Naive thymus-derived CD8-positive, alpha-beta T cell (primary cell): ENCODE measurements around the gene BRIP1. TPM values are rescaled to one million over a fixed set of nuclear protein-coding genes. Genes with fewer than 3 reads are reported as not detected.
"Not testable (repeated sequence)": the region's sequence is repeated elsewhere in the genome, so short reads cannot be mapped to it uniquely, and the experiment has no call there.

ENCODE experiments used
- ATAC-seq, 2 donors: fragments of 150-1000 bp; cut with Tn5 transposase in 1 of 2; sonication (Bioruptor Pico), chemical (Tn5 transposase) in 1 of 2; 1 replicate in 1 of 2; 2 replicates in 1 of 2; pipeline ENCODE4 v1.10.0; 2021; ENCODE audit warnings: mild to moderate bottlenecking in 2 of 2, moderate library complexity in 2 of 2
- POLR2A ChIA-PET: fragments of 350-600 bp; sonication (Branson Sonifier 250); formaldehyde crosslinking; loops from one replicate; lab custom pipeline; 2021; ENCODE audit warnings: antibody characterized with exemption; lab: Charles Lee
- DNase-seq, 10 donors: peaks; one replicate each; pipeline versions ENCODE4 v3.0.0 to v3.0.0-alpha.2; 2020 to 2022
- H3K27ac Mint-ChIP-seq, 10 donors: one replicate each; pipeline ENCODE4 v1.8.0; 2020 to 2022; ENCODE audit warnings: mild to moderate bottlenecking in 10 of 10, mixed read lengths in 10 of 10, moderate library complexity in 4 of 10, inconsistent platforms in 1 of 10
- H3K27me3 Mint-ChIP-seq, 5 donors: one replicate each; pipeline ENCODE4 v1.8.0; 2021 to 2022; ENCODE audit warnings: mixed read lengths in 5 of 5
- H3K36me3 Mint-ChIP-seq, 3 donors: one replicate each; pipeline ENCODE4 v1.8.0; 2020 to 2022; ENCODE audit warnings: mixed read lengths in 3 of 3, mild to moderate bottlenecking in 2 of 3, inconsistent platforms in 1 of 3
- H3K4me1 Mint-ChIP-seq, 4 donors: one replicate each; pipeline ENCODE4 v1.8.0; 2021 to 2022; ENCODE audit warnings: mixed read lengths in 4 of 4
- H3K4me3 Mint-ChIP-seq, 10 donors: one replicate each; pipeline ENCODE4 v1.8.0; 2020 to 2022; ENCODE audit warnings: mild to moderate bottlenecking in 10 of 10, mixed read lengths in 10 of 10, moderate library complexity in 6 of 10, inconsistent platforms in 1 of 10
- H3K9me3 Mint-ChIP-seq, 9 donors: one replicate each; pipeline ENCODE4 v1.8.0; 2020 to 2022; ENCODE audit warnings: mixed read lengths in 9 of 9, mild to moderate bottlenecking in 3 of 9, inconsistent platforms in 1 of 9, moderate library complexity in 1 of 9
- polyA plus RNA-seq, 3 donors: library from polyadenylated mRNA; unstranded; fragments of 300-500 nt; fragmentation: Illumina TruSeq; gene quantifications; one replicate each; pipeline ENCODE4 v1.2.3, GENCODE V29; 2021
- total RNA-seq, 8 experiments: library from RNA in 2 of 8; stranded (reverse) in 2 of 8; gene quantifications; one replicate each; pipeline ENCODE4 v1.2.3 and lab custom pipeline; 2021 to 2026

The BRIP1 gene
- total and polyA plus RNA-seq, 5 experiments from 2014 or later, result 0.46 to 0.77 (median 0.74) TPM; not detected in 1

DNA sequence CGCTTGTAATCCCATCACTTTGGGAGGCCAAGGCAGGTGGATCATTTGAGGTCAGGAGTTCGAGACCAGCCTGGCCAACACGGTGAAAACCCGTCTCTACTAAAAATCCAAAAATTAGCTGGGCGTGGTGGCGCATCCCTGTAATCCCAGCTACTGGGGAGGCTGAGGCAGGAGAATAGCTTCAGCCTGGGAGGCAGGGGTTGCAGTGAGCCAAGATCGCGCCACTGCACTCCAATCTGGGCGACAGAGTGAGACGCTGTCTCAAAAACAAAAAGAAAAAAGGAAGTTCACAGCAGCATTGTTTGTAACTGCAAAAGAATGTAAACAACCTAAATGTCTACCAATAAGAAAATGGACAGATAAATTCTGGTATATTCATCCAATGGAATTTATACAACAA, 2.9 kb downstream of the BRIP1 start:
- H3K9me3 Mint-ChIP-seq, H3K4me3 Mint-ChIP-seq: not testable (repeated sequence)

DNA sequence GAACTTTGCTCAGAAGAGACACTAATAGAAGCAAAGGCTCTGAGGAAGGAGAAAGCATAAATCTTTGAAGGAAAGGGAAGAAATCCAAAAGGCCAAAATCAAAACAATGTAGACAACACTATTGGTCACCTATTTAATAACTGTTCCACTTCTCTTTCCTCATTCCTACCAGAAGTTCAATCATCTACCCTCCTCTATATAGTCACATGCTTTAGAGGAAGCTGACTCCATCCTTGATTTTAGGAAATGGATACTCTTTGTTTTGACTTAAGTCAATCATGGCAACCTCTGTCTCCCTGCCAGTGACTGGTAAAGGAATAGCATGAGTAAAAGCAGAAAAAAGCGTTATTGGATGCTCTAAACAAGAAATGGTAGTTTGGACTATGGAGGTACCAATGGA, 7.3 kb downstream of the BRIP1 start:
- Mint-ChIP-seq H3K4me1 (no peaks in the 10 kb centered on the region), H3K36me3 (peaks cover 0 to 2% (median 0%) of the 10 kb centered on the region in 3 donors), H3K27ac (no peak overlapping the region), H3K27me3 (no peaks in the 10 kb centered on the region), H3K4me3 (no peak overlapping the region), H3K9me3 (no peaks in the 10 kb centered on the region)
- ATAC-seq (no peak), DNase-seq (no peak)
- POLR2A ChIA-PET, result interaction anchor here (0.7 kb wide), 1 partner anchor 93 kb away, joined by 3 read pairs; no protein-coding TSS in a partner anchor

More for the DNA sequence above, 2.9 kb downstream of the BRIP1 start:
- POLR2A ChIA-PET, H3K27me3 Mint-ChIP-seq, DNase-seq, H3K27ac Mint-ChIP-seq, ATAC-seq, H3K36me3 Mint-ChIP-seq: not testable (repeated sequence)
- peaks cover 7 to 25% (median 18%) of the 10 kb centered on the region in 4 donors for H3K4me1 Mint-ChIP-seq

DNA sequence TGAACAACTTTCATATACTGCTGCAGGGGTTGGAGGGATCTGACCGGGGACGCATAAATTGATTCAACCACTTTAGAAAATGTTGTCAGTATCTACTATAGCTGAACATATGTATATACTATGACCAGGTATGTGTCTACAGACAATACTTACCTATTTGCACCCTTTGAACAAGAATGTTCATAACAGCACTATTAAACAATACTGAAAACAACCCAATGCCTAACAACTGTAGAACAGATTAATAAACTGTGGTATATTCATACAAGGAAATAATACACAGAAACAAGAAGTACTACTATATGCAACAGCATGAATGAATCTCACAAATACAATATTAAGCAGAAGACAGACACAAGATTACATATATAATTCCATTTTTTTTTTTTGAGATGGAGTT, 10.5 kb downstream of the BRIP1 start:
- peaks cover 0 to 2% (median 0%) of the 10 kb centered on the region in 3 donors for H3K36me3 Mint-ChIP-seq
- no peaks in the 10 kb centered on the region for H3K4me1 Mint-ChIP-seq
- no peaks in the 10 kb centered on the region for H3K9me3 Mint-ChIP-seq
- H3K27me3 Mint-ChIP-seq, result no peaks in the 10 kb centered on the region
- DNase-seq, result no peak
- H3K27ac Mint-ChIP-seq, result no peak overlapping the region
- no peak overlapping the region for H3K4me3 Mint-ChIP-seq
- ATAC-seq, result no peak
- POLR2A ChIA-PET, result no interaction called here

DNA sequence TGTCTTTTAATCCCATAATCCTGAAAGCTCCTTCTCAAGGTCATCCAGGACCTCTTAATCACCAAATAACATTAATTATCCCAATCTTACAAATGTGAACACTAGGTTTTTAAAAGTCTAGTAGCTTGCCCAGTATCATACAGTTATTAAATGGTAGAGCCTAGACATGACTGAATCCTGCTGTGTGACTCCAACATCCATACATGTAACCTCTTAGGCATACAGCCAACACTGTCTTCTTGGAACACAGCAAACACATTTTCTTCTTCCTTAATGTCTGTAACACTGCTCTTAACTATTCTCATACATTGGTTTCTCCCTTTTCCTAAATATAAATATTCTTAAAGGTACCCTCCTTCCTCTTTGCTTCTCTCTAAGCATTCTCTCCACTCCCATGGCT, 13.7 kb downstream of the BRIP1 start:
- Mint-ChIP-seq H3K27ac (no peak overlapping the region), H3K36me3 (peaks cover 0 to 12% (median 0%) of the 10 kb centered on the region in 3 donors), H3K9me3 (no peaks in the 10 kb centered on the region), H3K4me1 (no peaks in the 10 kb centered on the region), H3K4me3 (no peak overlapping the region), H3K27me3 (no peaks in the 10 kb centered on the region)
- DNase-seq (no peak), ATAC-seq (no peak)
- POLR2A ChIA-PET, result no interaction called here

DNA sequence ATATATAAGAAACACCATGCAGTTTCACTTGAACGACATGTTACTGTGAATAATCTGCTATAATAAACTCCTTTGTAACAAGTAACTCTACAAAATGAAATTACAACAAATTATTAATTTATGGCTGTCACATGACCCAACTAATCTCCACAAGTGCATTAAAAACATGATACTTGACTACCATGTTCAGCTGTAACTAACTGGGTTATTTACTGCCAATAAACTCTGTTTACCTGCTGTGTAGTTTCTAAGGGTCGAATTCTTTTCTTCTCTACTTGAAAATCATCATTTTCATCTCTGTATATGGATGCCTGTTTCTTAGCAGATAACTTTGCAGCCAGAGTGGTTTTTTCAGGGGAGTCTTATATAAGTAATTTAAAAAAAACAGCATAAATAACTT, 14.4 kb downstream of the BRIP1 start:
- POLR2A ChIA-PET, result no interaction called here
- DNase-seq, result no peak
- no peak for ATAC-seq
- Mint-ChIP-seq H3K4me3 (no peak overlapping the region), H3K27me3 (no peaks in the 10 kb centered on the region), H3K9me3 (no peaks in the 10 kb centered on the region), H3K4me1 (no peaks in the 10 kb centered on the region), H3K27ac (no peak overlapping the region), H3K36me3 (peaks cover 0 to 12% (median 0%) of the 10 kb centered on the region in 3 donors)

DNA sequence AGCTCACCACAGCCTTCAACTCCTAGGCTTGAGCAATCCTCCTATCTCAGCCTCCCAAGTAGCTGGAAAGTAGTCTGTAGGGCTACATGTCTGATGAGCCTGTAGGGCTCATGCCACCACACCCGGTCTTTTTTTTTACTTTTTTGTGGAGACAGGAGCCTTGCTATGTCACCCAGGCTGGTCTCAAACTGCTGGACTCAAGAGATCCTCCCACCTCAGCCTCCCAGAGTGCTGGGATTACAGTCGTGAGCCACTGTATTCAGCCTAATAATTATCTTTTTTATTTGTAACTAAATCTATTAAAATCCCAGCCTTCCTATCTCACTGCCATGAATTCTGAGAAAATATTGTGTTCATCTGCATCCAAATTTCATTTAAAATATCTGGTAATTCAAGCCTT, 15.1 kb downstream of the BRIP1 start:
- Mint-ChIP-seq H3K9me3 (no peaks in the 10 kb centered on the region), H3K27me3 (no peaks in the 10 kb centered on the region), H3K27ac (no peak overlapping the region), H3K36me3 (peaks cover 0 to 12% (median 0%) of the 10 kb centered on the region in 3 donors), H3K4me1 (no peaks in the 10 kb centered on the region), H3K4me3 (no peak overlapping the region)
- POLR2A ChIA-PET, result no interaction called here
- no peak for DNase-seq
- no peak for ATAC-seq

DNA sequence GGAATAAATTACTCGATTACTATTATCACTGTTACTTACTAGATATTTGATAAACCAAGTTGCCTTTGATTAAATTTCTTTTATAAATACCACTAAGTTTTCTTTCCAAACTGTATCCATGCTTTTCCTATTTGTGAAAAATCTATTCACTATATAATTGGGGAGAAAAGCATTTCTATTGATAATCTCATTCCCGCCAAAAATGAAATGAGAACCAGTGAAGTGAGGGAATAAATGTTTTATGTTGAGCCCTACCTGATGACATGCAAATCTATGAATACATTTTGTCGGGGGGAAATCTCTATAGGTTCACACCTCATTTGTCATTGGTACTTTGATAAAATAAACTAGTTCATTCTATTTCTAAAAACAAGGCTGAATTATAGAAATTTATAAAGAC, 15.7 kb downstream of the BRIP1 start:
- H3K36me3 Mint-ChIP-seq, result peaks cover 0 to 12% (median 0%) of the 10 kb centered on the region in 3 donors
- H3K27ac Mint-ChIP-seq, result no peak overlapping the region
- no peaks in the 10 kb centered on the region for H3K27me3 Mint-ChIP-seq
- no peaks in the 10 kb centered on the region for H3K4me1 Mint-ChIP-seq
- no peak overlapping the region for H3K4me3 Mint-ChIP-seq
- no peaks in the 10 kb centered on the region for H3K9me3 Mint-ChIP-seq
- POLR2A ChIA-PET, result no interaction called here
- DNase-seq (no peak), ATAC-seq (no peak)

DNA sequence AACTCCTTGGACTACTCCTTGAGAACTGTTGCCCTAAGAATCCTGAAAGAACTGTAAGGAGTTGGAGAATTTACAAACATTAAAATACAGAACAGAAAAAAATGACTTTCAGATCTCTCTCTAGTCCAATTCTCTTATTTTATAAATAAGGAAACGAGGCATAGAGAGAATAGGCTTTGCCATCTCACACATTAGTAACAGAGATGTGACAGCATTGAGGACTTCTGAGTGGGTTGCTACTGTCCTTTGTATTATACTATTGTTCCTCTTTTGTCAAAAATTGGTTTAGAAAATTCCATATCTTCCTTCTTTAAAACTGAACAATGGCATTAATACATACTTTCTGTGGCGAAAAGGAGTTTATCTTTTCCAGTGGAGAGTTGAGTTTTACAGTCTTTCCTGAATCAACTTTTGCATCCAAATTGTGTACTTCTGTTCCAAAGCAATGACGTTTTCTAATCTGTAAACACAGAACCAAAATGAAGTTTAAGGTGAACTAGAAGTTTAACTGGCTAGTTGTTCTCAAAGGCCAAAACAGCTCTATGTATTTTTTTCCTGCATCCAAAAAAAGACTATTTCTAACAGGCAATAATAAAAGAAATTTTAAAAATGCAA, 16.5 kb downstream of the BRIP1 start:
- Mint-ChIP-seq H3K27ac (no peak overlapping the region), H3K4me1 (no peaks in the 10 kb centered on the region), H3K4me3 (no peak overlapping the region), H3K36me3 (peaks cover 0 to 12% (median 0%) of the 10 kb centered on the region in 3 donors), H3K27me3 (no peaks in the 10 kb centered on the region), H3K9me3 (no peaks in the 10 kb centered on the region)
- POLR2A ChIA-PET, result no interaction called here
- ATAC-seq (no peak), DNase-seq (no peak)

DNA sequence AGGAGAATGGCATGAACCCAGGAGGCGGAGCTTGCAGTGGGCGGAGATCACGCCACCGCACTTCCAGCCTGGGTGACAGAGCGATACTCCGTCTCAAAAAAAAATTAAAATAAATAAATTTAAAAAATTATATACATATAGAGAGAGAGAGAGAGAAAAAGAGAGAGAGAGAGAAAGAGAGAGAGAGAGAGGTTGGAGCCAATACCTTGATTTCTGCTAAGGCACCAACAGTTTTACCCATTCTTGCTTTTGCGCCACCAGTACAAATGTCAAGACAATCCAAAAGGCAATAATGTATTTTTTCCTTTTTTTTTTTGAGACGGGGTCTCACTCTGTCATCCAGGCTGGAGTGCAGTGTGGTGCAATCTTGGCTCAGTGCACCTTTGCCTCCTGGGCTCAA, 17.2 kb downstream of the BRIP1 start:
- ATAC-seq, result no peak
- POLR2A ChIA-PET, result no interaction called here
- H3K27ac Mint-ChIP-seq, result no peak overlapping the region
- DNase-seq, result no peak
- no peak overlapping the region for H3K4me3 Mint-ChIP-seq
- H3K36me3 Mint-ChIP-seq, result peaks cover 0 to 12% (median 0%) of the 10 kb centered on the region in 3 donors
- H3K9me3 Mint-ChIP-seq, result no peaks in the 10 kb centered on the region
- no peaks in the 10 kb centered on the region for H3K27me3 Mint-ChIP-seq
- no peaks in the 10 kb centered on the region for H3K4me1 Mint-ChIP-seq

DNA sequence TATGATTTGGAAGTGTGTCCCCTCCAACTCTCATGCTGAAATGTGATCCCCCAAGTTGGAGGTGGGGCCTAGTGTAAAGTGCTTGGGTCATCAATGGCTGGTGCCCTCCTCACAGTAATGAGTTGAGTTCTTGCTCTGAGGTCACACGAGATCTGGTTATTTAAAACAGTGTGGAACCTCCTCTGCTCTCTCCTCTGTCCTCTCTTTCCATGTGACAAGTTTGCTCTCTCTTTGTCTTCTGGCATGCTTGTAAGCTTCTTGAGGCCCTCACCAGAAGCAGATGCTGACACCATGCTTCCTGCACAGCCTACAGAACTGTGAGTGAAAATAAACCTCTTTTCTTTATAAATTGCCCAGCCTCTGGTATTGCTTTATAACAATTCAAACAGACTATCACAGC, 19.9 kb downstream of the BRIP1 start:
- no peaks in the 10 kb centered on the region for H3K9me3 Mint-ChIP-seq
- H3K27me3 Mint-ChIP-seq, result no peaks in the 10 kb centered on the region
- H3K4me1 Mint-ChIP-seq, result no peaks in the 10 kb centered on the region
- no peak overlapping the region for H3K4me3 Mint-ChIP-seq
- peaks cover 0 to 12% (median 0%) of the 10 kb centered on the region in 3 donors for H3K36me3 Mint-ChIP-seq
- no peak overlapping the region for H3K27ac Mint-ChIP-seq
- DNase-seq (no peak), ATAC-seq (no peak)
- POLR2A ChIA-PET, result interaction anchor here (0.6 kb wide), 1 partner anchor 20 kb away, joined by 7 read pairs; the partner anchor contains the start of gene BRIP1

DNA sequence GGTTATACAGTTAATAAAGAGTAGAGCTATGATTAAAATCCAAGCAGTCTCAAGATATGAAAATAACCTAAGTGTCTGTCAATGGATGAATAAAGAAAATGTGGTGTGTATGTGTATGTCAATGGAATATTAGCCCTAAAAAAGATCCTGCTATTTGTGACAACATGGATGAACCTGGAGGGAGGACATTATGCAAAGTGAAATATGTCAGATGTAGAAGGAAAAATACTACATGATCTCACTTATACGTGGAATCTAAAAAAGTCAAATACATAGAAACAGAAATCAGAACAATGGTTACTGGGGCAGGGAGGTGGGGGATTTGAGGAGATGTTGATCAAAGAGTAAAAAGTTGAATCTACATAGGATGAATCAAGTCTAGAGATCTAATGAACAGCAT, 20.4 kb downstream of the BRIP1 start:
- no peak overlapping the region for H3K27ac Mint-ChIP-seq
- peaks cover 0 to 12% (median 0%) of the 10 kb centered on the region in 3 donors for H3K36me3 Mint-ChIP-seq
- H3K27me3 Mint-ChIP-seq, result no peaks in the 10 kb centered on the region
- no peak for ATAC-seq
- DNase-seq, result no peak
- no peaks in the 10 kb centered on the region for H3K9me3 Mint-ChIP-seq
- H3K4me3 Mint-ChIP-seq, result no peak overlapping the region
- POLR2A ChIA-PET, result no interaction called here
- H3K4me1 Mint-ChIP-seq, result no peaks in the 10 kb centered on the region

DNA sequence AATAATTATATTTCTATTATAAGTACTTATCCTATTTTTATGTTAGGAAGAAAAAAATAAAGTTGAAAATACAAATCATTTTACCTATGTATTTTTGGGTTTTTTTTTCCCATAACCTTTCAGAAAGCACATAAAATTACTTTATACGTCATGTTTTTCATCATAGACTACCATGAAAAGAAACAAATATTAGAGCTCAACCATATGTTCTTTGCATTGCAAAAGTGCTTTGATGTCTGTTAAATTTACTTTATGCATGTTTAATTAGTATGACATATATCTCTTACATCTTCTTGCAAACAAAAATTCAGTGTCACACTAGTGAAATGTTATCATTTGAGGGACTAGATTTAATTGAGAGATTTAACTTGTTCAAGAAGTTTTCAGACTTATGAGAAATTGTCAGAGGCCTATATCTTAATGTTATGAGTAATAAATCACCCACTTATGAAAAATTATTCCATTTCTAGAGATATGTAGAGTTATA, 24.0 kb downstream of the BRIP1 start:
- DNase-seq (no peak), ATAC-seq (no peak)
- no peak overlapping the region for H3K4me3 Mint-ChIP-seq
- H3K27me3 Mint-ChIP-seq, result no peaks in the 10 kb centered on the region
- H3K27ac Mint-ChIP-seq, result no peak overlapping the region
- peaks cover 0 to 2% (median 0%) of the 10 kb centered on the region in 4 donors for H3K4me1 Mint-ChIP-seq
- no peaks in the 10 kb centered on the region for H3K36me3 Mint-ChIP-seq
- no peaks in the 10 kb centered on the region for H3K9me3 Mint-ChIP-seq
- POLR2A ChIA-PET, result no interaction called here

DNA sequence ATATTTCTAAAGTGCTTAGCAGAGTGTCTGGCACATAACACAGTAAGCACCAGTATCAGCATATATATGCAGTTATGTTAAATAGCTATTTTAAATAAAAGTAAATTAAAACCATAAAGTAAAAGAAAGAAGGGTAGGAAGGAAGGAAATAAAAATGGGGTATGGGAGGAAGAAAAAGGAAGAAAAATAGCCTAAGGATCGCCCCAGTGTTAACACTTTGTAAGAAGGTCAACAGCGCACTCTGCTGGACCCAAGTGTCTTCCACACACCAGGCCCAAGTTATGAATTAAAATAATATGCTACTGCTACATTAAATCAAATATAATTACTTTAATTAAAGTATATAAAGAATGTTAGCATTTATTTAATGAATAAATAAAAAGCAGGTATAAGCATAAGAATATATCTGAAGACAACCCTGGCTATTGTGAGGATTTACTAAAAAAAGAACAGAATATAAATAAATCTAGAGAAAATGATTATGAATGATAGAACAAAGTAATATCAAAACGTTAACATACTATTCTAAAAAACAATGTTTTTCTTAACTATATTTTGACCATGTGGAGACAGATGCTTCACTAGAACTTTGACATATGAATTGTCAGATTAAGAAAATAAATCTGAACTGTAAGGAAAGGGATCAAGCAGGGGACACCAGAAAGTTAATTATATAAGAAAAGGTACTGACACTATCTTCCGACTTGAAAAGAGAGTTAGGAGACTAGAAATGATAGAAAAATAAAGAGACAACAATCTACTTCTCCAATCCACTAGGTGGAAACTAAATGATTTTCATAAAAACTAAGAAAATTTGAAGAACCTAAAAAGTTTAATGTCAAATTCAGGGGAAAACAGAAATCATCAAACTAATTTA, 25.9 kb downstream of the BRIP1 start:
- no peak overlapping the region for H3K27ac Mint-ChIP-seq
- POLR2A ChIA-PET, result no interaction called here
- peaks cover 0 to 2% (median 0%) of the 10 kb centered on the region in 4 donors for H3K4me1 Mint-ChIP-seq
- ATAC-seq, result no peak
- H3K4me3 Mint-ChIP-seq, result no peak overlapping the region
- no peaks in the 10 kb centered on the region for H3K9me3 Mint-ChIP-seq
- no peaks in the 10 kb centered on the region for H3K27me3 Mint-ChIP-seq
- no peaks in the 10 kb centered on the region for H3K36me3 Mint-ChIP-seq
- DNase-seq, result peak in 9 of 10 donors; percentile 4 to 66 (median 32)
